Measurements from ENCODE around the gene PCDHGA9.

Gene PCDHGA9

GRCh38 chr5:141362719-141363118, 39.9 kb upstream of the PCDHGA9 start:
- H3K27ac ChIP-seq: no peak overlapping the region
- no peak for TF ChIP-seq CTCF (conservative IDR thresholded peaks at IDR 0.05)
- TF ChIP-seq ZFX (IDR thresholded peaks at IDR 0.05): no peak

GRCh38 chr5:141363952-141364660, 38.5 kb upstream of the PCDHGA9 start, which contains the start of gene PCDHGA5:
Gene PCDHGA5 (plus strand): TSS chr5:141364162. CDS start chr5:141364331, 169 bp downstream.
- H3K27ac ChIP-seq: no peak within 1 kb of the TSS
- TF ChIP-seq CTCF (conservative IDR thresholded peaks at IDR 0.05) (peak; percentile 34), ZFX (IDR thresholded peaks at IDR 0.05) (no peak)

- TF ChIP-seq CTCF (conservative IDR thresholded peaks at IDR 0.05) (no peak), ZFX (IDR thresholded peaks at IDR 0.05) (no peak)
These were observed 36.3 kb upstream of the PCDHGA9 start for GRCh38 chr5:141366016-141366896.

GRCh38 chr5:141369994-141370848, 32.4 kb upstream of the PCDHGA9 start, which contains the start of gene PCDHGB3:
Gene PCDHGB3 (plus strand): TSS chr5:141370242. CDS start chr5:141370395, 153 bp downstream.
- no peak within 1 kb of the TSS for H3K27ac ChIP-seq
- no peak for TF ChIP-seq ZFX (IDR thresholded peaks at IDR 0.05)
- peak; percentile 58 for TF ChIP-seq CTCF (conservative IDR thresholded peaks at IDR 0.05)

More at GRCh38 chr5:141366016-141366896, 36.3 kb upstream of the PCDHGA9 start:
- H3K27ac ChIP-seq: no peak overlapping the region

- no peak overlapping the region for H3K27ac ChIP-seq
- TF ChIP-seq CTCF (conservative IDR thresholded peaks at IDR 0.05) (no peak), ZFX (IDR thresholded peaks at IDR 0.05) (no peak)
These were observed 30.8 kb upstream of the PCDHGA9 start for GRCh38 chr5:141371572-141372475.

- TF ChIP-seq CTCF (conservative IDR thresholded peaks at IDR 0.05) (peak; percentile 75), ZFX (IDR thresholded peaks at IDR 0.05) (no peak)
- no peak within 1 kb of the TSS for H3K27ac ChIP-seq
These were observed 28.8 kb upstream of the PCDHGA9 start, which contains the start of gene PCDHGA6 for GRCh38 chr5:141373673-141374317. Gene PCDHGA6 (plus strand): TSS chr5:141373891. CDS start chr5:141374084, 193 bp downstream.

Measured in C4-2B (cell line).